ENCODE data around the gene TAF1B.

Gene TAF1B

DNA sequence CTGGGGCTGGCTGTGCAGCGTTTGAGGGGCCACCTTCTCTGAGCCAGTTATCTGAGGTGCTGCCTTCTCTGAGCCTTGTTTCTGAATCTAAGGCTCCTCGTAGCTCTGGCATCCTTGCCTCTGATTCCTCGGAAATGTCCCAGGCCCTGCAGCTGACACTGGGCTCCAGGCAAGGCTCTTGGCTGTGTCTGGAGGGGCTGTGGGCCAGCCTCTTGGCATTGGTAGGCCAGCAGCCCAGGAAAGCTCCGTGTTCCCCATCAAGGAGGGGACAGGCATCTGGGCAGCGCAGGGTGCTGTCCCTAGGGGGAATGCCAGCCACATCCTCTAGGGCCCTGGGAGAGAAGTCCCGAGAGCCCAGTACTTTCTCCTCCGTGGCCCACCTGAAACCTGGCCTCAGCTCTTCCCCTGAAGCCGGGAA lies 40.7 kb upstream of the TAF1B start:
- TF ChIP-seq, protein P1, sequence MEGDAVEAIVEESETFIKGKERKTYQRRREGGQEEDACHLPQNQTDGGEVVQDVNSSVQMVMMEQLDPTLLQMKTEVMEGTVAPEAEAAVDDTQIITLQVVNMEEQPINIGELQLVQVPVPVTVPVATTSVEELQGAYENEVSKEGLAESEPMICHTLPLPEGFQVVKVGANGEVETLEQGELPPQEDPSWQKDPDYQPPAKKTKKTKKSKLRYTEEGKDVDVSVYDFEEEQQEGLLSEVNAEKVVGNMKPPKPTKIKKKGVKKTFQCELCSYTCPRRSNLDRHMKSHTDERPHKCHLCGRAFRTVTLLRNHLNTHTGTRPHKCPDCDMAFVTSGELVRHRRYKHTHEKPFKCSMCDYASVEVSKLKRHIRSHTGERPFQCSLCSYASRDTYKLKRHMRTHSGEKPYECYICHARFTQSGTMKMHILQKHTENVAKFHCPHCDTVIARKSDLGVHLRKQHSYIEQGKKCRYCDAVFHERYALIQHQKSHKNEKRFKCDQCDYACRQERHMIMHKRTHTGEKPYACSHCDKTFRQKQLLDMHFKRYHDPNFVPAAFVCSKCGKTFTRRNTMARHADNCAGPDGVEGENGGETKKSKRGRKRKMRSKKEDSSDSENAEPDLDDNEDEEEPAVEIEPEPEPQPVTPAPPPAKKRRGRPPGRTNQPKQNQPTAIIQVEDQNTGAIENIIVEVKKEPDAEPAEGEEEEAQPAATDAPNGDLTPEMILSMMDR (IDR thresholded peaks at IDR 0.05; ENCODE audit: unreplicated experiment in 3 of 3) = no peak
- Mint-ChIP-seq H3K36me3 (ENCODE audit: low read depth) (no peaks in the 10 kb centered on the region), H3K9me3 (no peaks in the 10 kb centered on the region), H3K4me3 (no peak overlapping the region), H3K27me3 (ENCODE audit: low read depth) (peaks cover 13% of the 10 kb centered on the region), H3K27ac (no peak overlapping the region), H3K4me1 (peaks cover 44% of the 10 kb centered on the region)

GRCh38 chr2:9803023-9803805 lies 40.1 kb upstream of the TAF1B start:
- Mint-ChIP-seq H3K4me1 (peaks cover 44% of the 10 kb centered on the region), H3K9me3 (no peaks in the 10 kb centered on the region), H3K36me3 (ENCODE audit: low read depth) (no peaks in the 10 kb centered on the region), H3K27ac (no peak overlapping the region), H3K4me3 (no peak overlapping the region), H3K27me3 (ENCODE audit: low read depth) (peaks cover 15% of the 10 kb centered on the region)
- TF ChIP-seq, protein P1 (IDR thresholded peaks at IDR 0.05; ENCODE audit: unreplicated experiment in 3 of 3) = no peak

DNA sequence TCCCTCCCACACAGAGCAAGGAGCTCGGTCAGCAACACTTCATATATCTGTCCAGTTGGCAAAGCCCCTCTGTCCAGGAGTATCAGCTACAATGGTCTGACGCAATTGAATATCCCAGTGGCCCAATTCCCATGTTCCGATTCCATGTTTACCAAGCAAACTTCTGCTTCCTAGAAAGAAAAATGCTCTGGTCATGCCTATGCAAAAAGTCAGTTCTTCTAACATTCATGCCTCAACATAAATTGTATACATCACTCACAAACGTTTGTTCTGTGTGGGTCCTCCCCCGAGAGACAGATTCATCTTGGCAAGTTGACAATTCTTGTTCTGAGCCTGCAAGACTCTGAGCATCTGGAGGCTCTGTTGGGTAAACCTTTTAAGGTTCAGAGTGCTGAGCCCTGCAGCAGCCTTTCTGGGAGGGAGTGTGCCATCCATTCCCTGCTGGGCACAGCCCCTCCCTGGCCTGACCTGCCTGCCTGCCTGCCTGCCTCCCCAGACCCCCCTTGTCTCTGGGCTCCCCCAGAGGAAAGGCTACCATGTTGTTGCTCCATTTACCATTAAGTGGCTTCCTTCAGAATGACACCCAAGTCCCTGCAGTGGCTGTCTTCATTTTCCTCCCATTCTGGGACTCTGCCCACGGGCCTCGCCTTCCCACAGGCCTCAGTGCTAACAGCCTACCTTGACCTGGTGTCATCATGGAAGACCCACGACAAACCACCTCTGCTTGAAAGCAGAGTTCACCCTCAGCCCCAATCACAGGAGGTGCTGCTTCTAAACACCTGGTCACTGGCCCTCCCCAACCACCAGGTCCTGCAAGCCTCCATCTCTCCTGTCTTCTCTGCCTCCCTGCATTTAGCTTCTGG lies 37.6 kb upstream of the TAF1B start:
- peak overlapping the region; percentile 6 to 22 (median 21) for H3K27ac Mint-ChIP-seq
- no peaks in the 10 kb centered on the region for H3K9me3 Mint-ChIP-seq
- TF ChIP-seq, protein P1 (IDR thresholded peaks at IDR 0.05; ENCODE audit: unreplicated experiment in 3 of 3) = no peak
- peaks cover 21% of the 10 kb centered on the region for H3K27me3 Mint-ChIP-seq (ENCODE audit: low read depth)
- no peaks in the 10 kb centered on the region for H3K36me3 Mint-ChIP-seq (ENCODE audit: low read depth)
- peaks cover 44% of the 10 kb centered on the region for H3K4me1 Mint-ChIP-seq
- H3K4me3 Mint-ChIP-seq = no peak overlapping the region

DNA sequence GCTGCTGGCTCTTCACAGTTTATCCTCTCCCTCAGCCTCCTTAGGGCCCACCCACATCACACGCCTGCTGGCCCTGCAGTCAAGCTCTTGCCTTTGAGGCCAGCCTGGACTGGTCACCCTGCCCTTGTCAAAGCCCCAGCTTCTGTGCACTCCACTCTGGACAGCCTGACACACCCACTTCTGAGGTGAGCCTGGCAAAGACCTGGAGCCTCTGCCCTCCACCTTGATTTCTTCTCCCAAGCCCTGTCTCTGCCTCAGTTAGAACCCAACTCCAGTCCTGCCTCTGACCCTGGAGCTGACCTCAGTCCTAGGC lies 37.0 kb upstream of the TAF1B start:
- Mint-ChIP-seq H3K36me3 (ENCODE audit: low read depth) (no peaks in the 10 kb centered on the region), H3K9me3 (no peaks in the 10 kb centered on the region), H3K4me3 (no peak overlapping the region), H3K27ac (no peak overlapping the region), H3K4me1 (peaks cover 44% of the 10 kb centered on the region), H3K27me3 (ENCODE audit: low read depth) (peaks cover 21% of the 10 kb centered on the region)
- TF ChIP-seq, protein P1 (IDR thresholded peaks at IDR 0.05; ENCODE audit: unreplicated experiment in 3 of 3) = no peak

- TF ChIP-seq, protein P1 (IDR thresholded peaks at IDR 0.05; ENCODE audit: unreplicated experiment in 3 of 3) = no peak
- peaks cover 21% of the 10 kb centered on the region for H3K27me3 Mint-ChIP-seq (ENCODE audit: low read depth)
- H3K4me1 Mint-ChIP-seq = peaks cover 40% of the 10 kb centered on the region
- no peaks in the 10 kb centered on the region for H3K9me3 Mint-ChIP-seq
- no peak overlapping the region for H3K27ac Mint-ChIP-seq
- H3K36me3 Mint-ChIP-seq (ENCODE audit: low read depth) = no peaks in the 10 kb centered on the region
- H3K4me3 Mint-ChIP-seq = no peak overlapping the region
These were observed 36.6 kb upstream of the TAF1B start for GRCh38 chr2:9806656-9807055.

Measured in nephron (organoid).